Measurements from ENCODE around the gene PTX4. TPM values are rescaled to one million over a fixed set of nuclear protein-coding genes. Genes with fewer than 3 reads are reported as not detected.

PTX4 gene
- total RNA-seq, 1 experiment from 2014 or later: not detected

- DNase-seq (ENCODE audit: low read depth): no peak
Measured at GRCh38 chr16:1461146-1461545, 27.6 kb downstream of the PTX4 start.

GRCh38 chr16:1460602-1461138 is 28.1 kb downstream of the PTX4 start:
- no peak for DNase-seq (ENCODE audit: low read depth)

- no peak for DNase-seq (ENCODE audit: low read depth)
Measured at GRCh38 chr16:1459967-1460366, 28.8 kb downstream of the PTX4 start.

- DNase-seq (ENCODE audit: low read depth): no peak
Measured at GRCh38 chr16:1458977-1459341, 29.8 kb downstream of the PTX4 start.

- no peak for DNase-seq (ENCODE audit: low read depth)
Measured at GRCh38 chr16:1458336-1458976, 30.3 kb downstream of the PTX4 start.

- DNase-seq (ENCODE audit: low read depth): no peak
Measured at GRCh38 chr16:1457489-1458245, 31.1 kb downstream of the PTX4 start.

GRCh38 chr16:1456951-1457350 is 31.8 kb downstream of the PTX4 start:
- no peak for DNase-seq (ENCODE audit: low read depth)

- no peak for DNase-seq (ENCODE audit: low read depth)
Measured at GRCh38 chr16:1455190-1456171, 33.3 kb downstream of the PTX4 start.

GRCh38 chr16:1454561-1454960 is 34.2 kb downstream of the PTX4 start:
- DNase-seq (ENCODE audit: low read depth): no peak

- no peak for DNase-seq (ENCODE audit: low read depth)
Measured at GRCh38 chr16:1453316-1453715, 35.4 kb downstream of the PTX4 start.

- DNase-seq (ENCODE audit: low read depth): no peak
Measured at GRCh38 chr16:1452530-1452929, 36.2 kb downstream of the PTX4 start.

GRCh38 chr16:1451702-1452392 is 36.9 kb downstream of the PTX4 start:
- no peak for DNase-seq (ENCODE audit: low read depth)

GRCh38 chr16:1450841-1451240 is 37.9 kb downstream of the PTX4 start:
- DNase-seq (ENCODE audit: low read depth): no peak

GRCh38 chr16:1450218-1450617 is 38.5 kb downstream of the PTX4 start:
- no peak for DNase-seq (ENCODE audit: low read depth)

GRCh38 chr16:1449201-1449788 is 39.4 kb downstream of the PTX4 start:
- DNase-seq (ENCODE audit: low read depth): no peak

GRCh38 chr16:1448536-1449116 is 40.1 kb downstream of the PTX4 start:
- DNase-seq (ENCODE audit: low read depth): no peak

- no peak for DNase-seq (ENCODE audit: low read depth)
Measured at GRCh38 chr16:1447965-1448364, 40.8 kb downstream of the PTX4 start.

- no peak for DNase-seq (ENCODE audit: low read depth)
Measured at GRCh38 chr16:1446296-1447080, 42.3 kb downstream of the PTX4 start.

GRCh38 chr16:1445518-1446203 is 43.1 kb downstream of the PTX4 start:
- no peak for DNase-seq (ENCODE audit: low read depth)
